Left ventricle myocardium inferior (tissue), 1 donor: ENCODE data around the gene CNST. TPM values are rescaled to one million over a fixed set of nuclear protein-coding genes. Genes with fewer than 3 reads are reported as not detected.
"Not testable (repeated sequence)": the region's sequence is repeated elsewhere in the genome, so short reads cannot be mapped to it uniquely, and the experiment has no call there.

Source experiments
- DNase-seq: peaks from one replicate; pipeline ENCODE4 v3.0.0-alpha.2; 2020
- H3K27ac ChIP-seq: fragments of 200-600 bp; replicated peaks from 2 replicates; pipeline ENCODE4 v1.8.0; 2021
- H3K27me3 ChIP-seq: fragments of 200-600 bp; 2 replicates; pipeline ENCODE4 v1.8.0; 2021; ENCODE audit warnings: low read depth
- H3K36me3 ChIP-seq: fragments of 200-600 bp; 2 replicates; pipeline ENCODE4 v1.8.0; 2021
- H3K4me1 ChIP-seq: fragments of 200-600 bp; 2 replicates; pipeline ENCODE4 v1.8.0; 2021
- H3K4me3 ChIP-seq: fragments of 200-600 bp; 2 replicates; pipeline ENCODE4 v1.8.0; 2021; ENCODE audit warnings: mild to moderate bottlenecking, moderate library complexity
- H3K9me3 ChIP-seq: fragments of 200-600 bp; replicated peaks from 2 replicates; pipeline ENCODE4 v1.8.0; 2021
- intact Hi-C: fragments of 100-400 bp; cut with micrococcal nuclease; formaldehyde crosslinking; loops from one replicate; pipeline ENCODE4 v1.11.0; 2022
- total RNA-seq: library from RNA; stranded (reverse); fragmentation: NEBNext Ultra II Directional; extraction: Animal tissue kit (Norgen Biotek cat#: 25700); gene quantifications from one replicate; pipeline ENCODE4 v1.2.1, GENCODE V29; 2021
- TF ChIP-seq, protein P1 (sequence below): fragments of 200-600 bp; IDR thresholded peaks from 2 replicates; pipeline ENCODE4 v1.8.0; 2021; ENCODE audit warnings: antibody characterized with exemption, mild to moderate bottlenecking, borderline replicate concordance
- donor health status: DM: no; HTN: yes; CAD: no; lungs with severe emphysema.

The CNST gene
- total RNA-seq, 1 donor from 2014 or later = 18.9 TPM

DNA sequence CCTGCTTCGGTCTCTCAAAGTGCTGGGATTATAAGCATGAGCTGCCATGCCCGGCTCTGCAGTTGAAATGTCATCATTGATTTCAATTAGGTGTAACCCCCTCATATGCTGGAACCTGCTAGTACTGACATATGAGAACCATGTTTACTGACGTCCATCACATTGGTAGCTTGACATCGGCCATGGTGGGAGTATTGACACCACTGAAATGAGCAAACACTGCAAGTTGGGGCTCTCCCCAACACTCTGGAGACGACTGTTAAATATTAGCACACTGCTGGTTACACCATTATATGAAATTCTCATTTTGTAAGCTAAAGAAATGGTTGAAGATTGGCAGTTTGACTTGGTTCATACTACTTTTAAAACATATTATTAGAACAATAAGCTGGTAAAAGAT is 63.7 kb downstream of the CNST start:
- Histone ChIP-seq H3K36me3 (peaks cover 41% of the 10 kb centered on the region), H3K27ac (no peak overlapping the region), H3K9me3 (no peaks in the 10 kb centered on the region), H3K27me3 (no peaks in the 10 kb centered on the region), H3K4me1 (no peaks in the 10 kb centered on the region), H3K4me3 (no peak overlapping the region)
- TF ChIP-seq, protein P1, sequence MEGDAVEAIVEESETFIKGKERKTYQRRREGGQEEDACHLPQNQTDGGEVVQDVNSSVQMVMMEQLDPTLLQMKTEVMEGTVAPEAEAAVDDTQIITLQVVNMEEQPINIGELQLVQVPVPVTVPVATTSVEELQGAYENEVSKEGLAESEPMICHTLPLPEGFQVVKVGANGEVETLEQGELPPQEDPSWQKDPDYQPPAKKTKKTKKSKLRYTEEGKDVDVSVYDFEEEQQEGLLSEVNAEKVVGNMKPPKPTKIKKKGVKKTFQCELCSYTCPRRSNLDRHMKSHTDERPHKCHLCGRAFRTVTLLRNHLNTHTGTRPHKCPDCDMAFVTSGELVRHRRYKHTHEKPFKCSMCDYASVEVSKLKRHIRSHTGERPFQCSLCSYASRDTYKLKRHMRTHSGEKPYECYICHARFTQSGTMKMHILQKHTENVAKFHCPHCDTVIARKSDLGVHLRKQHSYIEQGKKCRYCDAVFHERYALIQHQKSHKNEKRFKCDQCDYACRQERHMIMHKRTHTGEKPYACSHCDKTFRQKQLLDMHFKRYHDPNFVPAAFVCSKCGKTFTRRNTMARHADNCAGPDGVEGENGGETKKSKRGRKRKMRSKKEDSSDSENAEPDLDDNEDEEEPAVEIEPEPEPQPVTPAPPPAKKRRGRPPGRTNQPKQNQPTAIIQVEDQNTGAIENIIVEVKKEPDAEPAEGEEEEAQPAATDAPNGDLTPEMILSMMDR = no peak
- intact Hi-C loops = no loop called here
- DNase-seq = no peak

DNA sequence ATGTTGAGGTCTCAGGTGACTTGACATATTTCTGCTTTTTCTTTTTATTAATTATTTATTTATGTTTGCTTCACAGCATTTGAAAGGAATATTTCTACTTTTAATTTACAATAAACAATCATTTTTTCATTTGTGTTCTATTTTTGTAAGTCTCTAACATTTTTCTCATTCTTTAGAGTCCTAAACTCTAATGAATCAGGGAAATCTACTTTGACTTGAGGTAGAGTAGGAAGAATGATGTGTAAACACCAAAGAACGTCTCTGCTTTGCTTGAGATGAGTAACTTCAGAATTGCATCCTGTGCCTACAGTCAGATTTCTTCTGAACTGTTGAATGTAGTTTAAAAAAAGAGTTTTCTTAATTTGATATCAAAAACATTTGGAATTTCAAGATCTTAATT is 65.2 kb downstream of the CNST start:
- TF ChIP-seq, protein P1 = no peak
- Histone ChIP-seq H3K36me3 (peaks cover 41% of the 10 kb centered on the region), H3K4me1 (no peaks in the 10 kb centered on the region), H3K27me3 (no peaks in the 10 kb centered on the region), H3K4me3 (no peak overlapping the region), H3K27ac (no peak overlapping the region), H3K9me3 (no peaks in the 10 kb centered on the region)
- intact Hi-C loops = no loop called here
- no peak for DNase-seq

- intact Hi-C loops = no loop called here
- no peak for DNase-seq
- Histone ChIP-seq H3K4me1 (no peaks in the 10 kb centered on the region), H3K4me3 (no peak overlapping the region), H3K27ac (no peak overlapping the region), H3K27me3 (no peaks in the 10 kb centered on the region), H3K36me3 (peaks cover 43% of the 10 kb centered on the region), H3K9me3 (no peaks in the 10 kb centered on the region)
- TF ChIP-seq, protein P1 = no peak
Observed at GRCh38 chr1:246632281-246633168, 66.3 kb downstream of the CNST start.

- DNase-seq, H3K27ac ChIP-seq, H3K9me3 ChIP-seq, H3K4me3 ChIP-seq, H3K27me3 ChIP-seq, intact Hi-C loops, H3K4me1 ChIP-seq: not testable (repeated sequence)
- H3K36me3 ChIP-seq = peaks cover 43% of the 10 kb centered on the region
Observed at GRCh38 chr1:246634659-246635058, 68.4 kb downstream of the CNST start.

DNA sequence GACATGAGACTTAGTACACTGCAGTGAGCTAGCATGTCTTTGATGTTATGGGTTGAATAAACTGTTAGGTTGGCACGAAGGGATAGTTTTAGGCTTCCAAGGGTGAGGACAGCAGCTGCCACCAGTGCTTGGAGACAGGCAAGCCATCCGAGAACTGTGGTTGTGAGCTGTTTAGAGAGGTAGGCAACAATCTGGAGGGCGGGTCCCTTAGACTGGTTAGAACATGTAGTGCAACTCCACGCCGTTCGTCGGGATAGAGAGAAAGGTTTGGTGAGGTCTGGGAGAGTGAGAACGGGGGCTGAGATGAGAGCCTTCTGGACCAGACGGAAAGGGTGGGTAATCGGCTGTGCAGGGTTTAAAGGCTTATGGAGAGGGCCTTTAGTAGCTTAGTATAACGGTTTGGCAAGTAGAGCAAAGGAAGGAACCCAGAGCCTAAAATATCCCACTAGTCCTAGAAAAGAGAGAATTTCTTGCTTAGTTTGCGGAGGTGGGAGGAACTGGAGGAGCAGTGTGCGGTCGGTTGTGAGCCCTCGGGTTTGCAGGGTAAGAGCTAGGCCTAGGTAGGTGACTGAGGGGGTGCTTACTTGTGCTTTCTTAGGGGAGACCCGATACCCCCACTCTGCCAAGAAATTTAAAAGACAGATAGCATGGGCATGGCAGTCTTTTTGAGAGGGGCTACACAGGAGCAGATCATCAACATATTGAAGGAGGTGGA is 72.8 kb downstream of the CNST start:
- no peak overlapping the region for H3K4me3 ChIP-seq
- H3K9me3 ChIP-seq = no peaks in the 10 kb centered on the region
- DNase-seq = no peak
- TF ChIP-seq, protein P1 = no peak
- intact Hi-C loops = no loop called here
- H3K36me3 ChIP-seq = peaks cover 37% of the 10 kb centered on the region
- H3K4me1 ChIP-seq = peaks cover 29% of the 10 kb centered on the region
- H3K27me3 ChIP-seq = no peaks in the 10 kb centered on the region
- peak overlapping the region; percentile 66 for H3K27ac ChIP-seq

- peak; percentile 24 for DNase-seq
- intact Hi-C loops = loop anchor here (10.0 kb wide), 1 partner anchor 55 kb away; no protein-coding TSS in a partner anchor
- Histone ChIP-seq H3K27ac (peak overlapping the region; percentile 66), H3K4me1 (peaks cover 29% of the 10 kb centered on the region), H3K9me3 (no peaks in the 10 kb centered on the region), H3K27me3 (no peaks in the 10 kb centered on the region), H3K4me3 (no peak overlapping the region), H3K36me3 (peaks cover 36% of the 10 kb centered on the region)
- TF ChIP-seq, protein P1 = no peak
Observed at GRCh38 chr1:246639732-246640131, 73.5 kb downstream of the CNST start.
